ENCODE results near the gene ZNF521.

DNA sequence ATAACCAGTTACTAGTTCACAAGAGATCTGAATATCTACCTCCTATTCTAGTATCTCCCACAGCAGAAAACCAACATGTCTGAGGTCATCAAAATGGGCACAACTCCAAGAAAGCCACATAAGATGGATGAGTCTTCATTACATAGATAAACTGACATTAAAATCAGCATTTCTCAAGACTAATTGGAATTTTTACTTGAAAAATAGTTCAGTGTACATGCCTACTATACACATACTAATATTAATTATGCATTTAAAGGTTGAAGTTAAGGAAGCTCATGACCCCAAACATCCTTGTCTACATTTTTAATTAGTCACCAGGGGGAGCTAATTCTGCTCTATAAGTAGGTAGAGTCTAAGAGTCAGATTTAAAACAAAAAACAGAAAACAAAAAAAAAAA is 41.9 kb downstream of the ZNF521 start:
- TF ChIP-seq, protein P1, sequence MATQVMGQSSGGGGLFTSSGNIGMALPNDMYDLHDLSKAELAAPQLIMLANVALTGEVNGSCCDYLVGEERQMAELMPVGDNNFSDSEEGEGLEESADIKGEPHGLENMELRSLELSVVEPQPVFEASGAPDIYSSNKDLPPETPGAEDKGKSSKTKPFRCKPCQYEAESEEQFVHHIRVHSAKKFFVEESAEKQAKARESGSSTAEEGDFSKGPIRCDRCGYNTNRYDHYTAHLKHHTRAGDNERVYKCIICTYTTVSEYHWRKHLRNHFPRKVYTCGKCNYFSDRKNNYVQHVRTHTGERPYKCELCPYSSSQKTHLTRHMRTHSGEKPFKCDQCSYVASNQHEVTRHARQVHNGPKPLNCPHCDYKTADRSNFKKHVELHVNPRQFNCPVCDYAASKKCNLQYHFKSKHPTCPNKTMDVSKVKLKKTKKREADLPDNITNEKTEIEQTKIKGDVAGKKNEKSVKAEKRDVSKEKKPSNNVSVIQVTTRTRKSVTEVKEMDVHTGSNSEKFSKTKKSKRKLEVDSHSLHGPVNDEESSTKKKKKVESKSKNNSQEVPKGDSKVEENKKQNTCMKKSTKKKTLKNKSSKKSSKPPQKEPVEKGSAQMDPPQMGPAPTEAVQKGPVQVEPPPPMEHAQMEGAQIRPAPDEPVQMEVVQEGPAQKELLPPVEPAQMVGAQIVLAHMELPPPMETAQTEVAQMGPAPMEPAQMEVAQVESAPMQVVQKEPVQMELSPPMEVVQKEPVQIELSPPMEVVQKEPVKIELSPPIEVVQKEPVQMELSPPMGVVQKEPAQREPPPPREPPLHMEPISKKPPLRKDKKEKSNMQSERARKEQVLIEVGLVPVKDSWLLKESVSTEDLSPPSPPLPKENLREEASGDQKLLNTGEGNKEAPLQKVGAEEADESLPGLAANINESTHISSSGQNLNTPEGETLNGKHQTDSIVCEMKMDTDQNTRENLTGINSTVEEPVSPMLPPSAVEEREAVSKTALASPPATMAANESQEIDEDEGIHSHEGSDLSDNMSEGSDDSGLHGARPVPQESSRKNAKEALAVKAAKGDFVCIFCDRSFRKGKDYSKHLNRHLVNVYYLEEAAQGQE (IDR thresholded peaks at IDR 0.05; ENCODE audit: insufficient read depth in 1 of 2, low read depth in 2 of 2, low read length in 2 of 2), result no peak
- TF ChIP-seq POLR2AphosphoS5 (IDR thresholded peaks at IDR 0.05; ENCODE audit: low read depth, low read length), result no peak; the same call in 1 of the 2 replicates

Measured in PFSK-1 (cell line).